Vagina (tissue), 2 donors: ENCODE results near the gene BST1. TPM values are rescaled to one million over a fixed set of nuclear protein-coding genes. Genes with fewer than 3 reads are reported as not detected.

Experiments
- DNase-seq, 2 donors: peaks; one replicate each; pipeline ENCODE4 v3.0.0-alpha.2; 2017; ENCODE audit errors: extremely low spot score in 2 of 2
- H3K27ac ChIP-seq: fragments of 200-600 bp; sonication (generic); one replicate; pipeline ENCODE4 v1.5.1; 2019
- H3K27me3 ChIP-seq: fragments of 200-600 bp; sonication (generic); one replicate; pipeline ENCODE4 v1.5.1; 2019
- H3K36me3 ChIP-seq, 2 donors: fragments of 200-600 bp; sonication (generic); one replicate each; pipeline ENCODE4 v1.5.1; 2017 to 2019
- H3K4me1 ChIP-seq: fragments of 200-600 bp; sonication (generic); one replicate; pipeline ENCODE4 v1.5.1; 2019
- H3K4me3 ChIP-seq, 2 donors: fragments of 200-600 bp; sonication (generic); 1 replicate in 1 of 2; 2 replicates in 1 of 2; pipeline ENCODE4 v1.5.1; 2016 to 2019
- H3K9me3 ChIP-seq: fragments of 200-600 bp; sonication (generic); one replicate; pipeline ENCODE4 v1.5.1; 2019
- POLR2A ChIP-seq, 2 donors: fragments of 450-650 bp; IDR thresholded peaks; one replicate each; pipeline ENCODE4 v1.6.1; 2017; ENCODE audit warnings: antibody characterized with exemption in 2 of 2, mild to moderate bottlenecking in 2 of 2, moderate library complexity in 2 of 2
- POLR2AphosphoS5 ChIP-seq, 2 donors: sonication (generic); formaldehyde crosslinking; IDR thresholded peaks; one replicate each; pipeline ENCODE4 v1.9.0; 2017; ENCODE audit warnings: antibody characterized with exemption in 2 of 2, mild to moderate bottlenecking in 2 of 2, low read depth in 1 of 2; ENCODE audit not compliant: insufficient read depth in 1 of 2
- intact Hi-C: fragments of 100-400 bp; cut with DNase I; formaldehyde crosslinking; loops from one replicate; pipeline ENCODE4 v1.15.1; 2023
- total RNA-seq: library from RNA; depleted of rRNA; stranded (reverse); fragments of >200 nt; gene quantifications from one replicate; pipeline ENCODE4 v1.2.3, GENCODE V29; 2016
- TF ChIP-seq, protein P1 (sequence below), 3 experiments: fragments of 450-650 bp in 2 of 3; fragments of 200-600 bp in 1 of 3; sonication (generic) in 1 of 3; IDR thresholded peaks; one replicate each; pipeline ENCODE4 v1.5.1; 2017 to 2019; ENCODE audit warnings: antibody characterized with exemption in 3 of 3, mild to moderate bottlenecking in 2 of 3, moderate library complexity in 2 of 3

Gene BST1
- total RNA-seq, 1 donor from 2014 or later = 5.2 TPM

GRCh38 chr4:15765391-15765790 is 62.5 kb downstream of the BST1 start:
- Histone ChIP-seq H3K36me3 (no peaks in the 10 kb centered on the region), H3K4me1 (no peaks in the 10 kb centered on the region), H3K9me3 (no peaks in the 10 kb centered on the region), H3K27ac (no peak overlapping the region), H3K4me3 (no peak overlapping the region), H3K27me3 (no peaks in the 10 kb centered on the region)
- intact Hi-C loops = no loop called here
- no peak for TF ChIP-seq POLR2AphosphoS5 (IDR thresholded peaks at IDR 0.05; ENCODE audit: insufficient read depth in 1 of 2, low read depth in 1 of 2)
- TF ChIP-seq POLR2A (IDR thresholded peaks at IDR 0.05) = no peak
- TF ChIP-seq, protein P1, sequence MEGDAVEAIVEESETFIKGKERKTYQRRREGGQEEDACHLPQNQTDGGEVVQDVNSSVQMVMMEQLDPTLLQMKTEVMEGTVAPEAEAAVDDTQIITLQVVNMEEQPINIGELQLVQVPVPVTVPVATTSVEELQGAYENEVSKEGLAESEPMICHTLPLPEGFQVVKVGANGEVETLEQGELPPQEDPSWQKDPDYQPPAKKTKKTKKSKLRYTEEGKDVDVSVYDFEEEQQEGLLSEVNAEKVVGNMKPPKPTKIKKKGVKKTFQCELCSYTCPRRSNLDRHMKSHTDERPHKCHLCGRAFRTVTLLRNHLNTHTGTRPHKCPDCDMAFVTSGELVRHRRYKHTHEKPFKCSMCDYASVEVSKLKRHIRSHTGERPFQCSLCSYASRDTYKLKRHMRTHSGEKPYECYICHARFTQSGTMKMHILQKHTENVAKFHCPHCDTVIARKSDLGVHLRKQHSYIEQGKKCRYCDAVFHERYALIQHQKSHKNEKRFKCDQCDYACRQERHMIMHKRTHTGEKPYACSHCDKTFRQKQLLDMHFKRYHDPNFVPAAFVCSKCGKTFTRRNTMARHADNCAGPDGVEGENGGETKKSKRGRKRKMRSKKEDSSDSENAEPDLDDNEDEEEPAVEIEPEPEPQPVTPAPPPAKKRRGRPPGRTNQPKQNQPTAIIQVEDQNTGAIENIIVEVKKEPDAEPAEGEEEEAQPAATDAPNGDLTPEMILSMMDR (IDR thresholded peaks at IDR 0.05) = no peak
- peak in 1 of 2 donors; percentile 52 for DNase-seq

DNA sequence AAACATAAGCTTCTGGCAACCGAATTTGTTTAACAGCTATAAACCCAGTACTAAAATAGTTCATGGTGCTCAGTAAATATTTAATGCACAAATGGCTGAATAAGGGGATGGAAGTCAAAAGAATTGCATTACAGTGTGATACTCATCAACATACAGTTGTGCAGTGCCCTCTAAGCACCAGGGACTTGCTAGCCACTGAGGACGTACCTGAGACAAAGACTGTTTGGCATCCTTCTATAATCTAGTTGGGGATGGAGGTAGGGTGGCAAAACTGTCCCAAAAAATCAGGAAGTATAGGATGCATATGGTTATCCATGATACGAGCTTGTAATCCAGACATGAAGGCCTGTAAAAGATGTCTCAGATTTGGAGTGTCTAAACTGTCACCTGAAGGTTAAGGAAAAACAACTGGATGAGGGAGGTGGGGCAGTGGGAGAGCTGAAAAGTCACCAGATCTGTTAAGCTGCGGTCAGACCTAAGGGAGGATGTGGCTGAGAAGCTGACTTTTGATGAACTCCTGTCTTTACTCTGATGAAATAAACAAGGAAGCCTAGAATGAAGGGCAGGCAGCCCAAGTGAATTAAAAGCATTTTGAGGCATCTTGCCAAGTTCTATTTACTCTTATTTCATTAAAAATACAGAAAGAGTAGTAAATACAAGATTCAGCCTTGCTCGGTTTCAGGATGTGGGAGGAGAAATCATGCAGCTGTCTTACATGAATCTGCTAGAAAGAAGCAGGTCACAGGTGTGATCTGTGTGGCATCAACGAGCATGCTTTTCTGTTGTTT is 63.2 kb downstream of the BST1 start:
- intact Hi-C loops = no loop called here
- Histone ChIP-seq H3K4me1 (no peaks in the 10 kb centered on the region), H3K36me3 (no peaks in the 10 kb centered on the region)

DNA sequence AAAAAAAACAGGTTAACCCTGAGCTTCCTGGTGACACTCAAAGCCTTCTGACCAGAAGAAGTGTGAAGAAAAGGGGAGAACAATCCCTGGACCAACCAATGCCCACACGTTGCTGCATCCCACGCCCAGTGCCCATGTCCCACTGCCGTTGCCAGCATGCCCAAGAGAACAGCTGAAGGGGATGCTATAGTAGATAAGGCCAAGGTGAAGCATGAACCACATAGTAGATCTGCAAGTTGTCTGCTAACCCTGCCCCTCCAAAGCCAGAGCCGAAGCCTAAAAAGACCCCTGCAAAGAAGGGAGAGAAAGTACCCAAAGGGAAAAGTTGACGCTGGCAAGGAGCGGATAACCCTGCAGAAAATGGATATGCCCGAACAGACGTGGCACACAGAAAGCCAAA is 64.0 kb downstream of the BST1 start:
- no peaks in the 10 kb centered on the region for H3K4me1 ChIP-seq
- TF ChIP-seq, protein P1 (IDR thresholded peaks at IDR 0.05) = no peak
- no peak for TF ChIP-seq POLR2AphosphoS5 (IDR thresholded peaks at IDR 0.05; ENCODE audit: insufficient read depth in 1 of 2, low read depth in 1 of 2)
- no peak for TF ChIP-seq POLR2A (IDR thresholded peaks at IDR 0.05)
- no peaks in the 10 kb centered on the region for H3K36me3 ChIP-seq
- intact Hi-C loops = no loop called here
- no peaks in the 10 kb centered on the region for H3K27me3 ChIP-seq
- no peaks in the 10 kb centered on the region for H3K9me3 ChIP-seq
- peak in 1 of 2 donors; percentile 56 for DNase-seq
- H3K27ac ChIP-seq = no peak overlapping the region
- H3K4me3 ChIP-seq = no peak overlapping the region

More for the DNA sequence above, 63.2 kb downstream of the BST1 start:
- Histone ChIP-seq H3K9me3 (no peaks in the 10 kb centered on the region), H3K4me3 (no peak overlapping the region), H3K27me3 (no peaks in the 10 kb centered on the region), H3K27ac (no peak overlapping the region)
- TF ChIP-seq POLR2AphosphoS5 (IDR thresholded peaks at IDR 0.05; ENCODE audit: insufficient read depth in 1 of 2, low read depth in 1 of 2) = no peak
- DNase-seq = peak in 1 of 2 donors; percentile 40

DNA sequence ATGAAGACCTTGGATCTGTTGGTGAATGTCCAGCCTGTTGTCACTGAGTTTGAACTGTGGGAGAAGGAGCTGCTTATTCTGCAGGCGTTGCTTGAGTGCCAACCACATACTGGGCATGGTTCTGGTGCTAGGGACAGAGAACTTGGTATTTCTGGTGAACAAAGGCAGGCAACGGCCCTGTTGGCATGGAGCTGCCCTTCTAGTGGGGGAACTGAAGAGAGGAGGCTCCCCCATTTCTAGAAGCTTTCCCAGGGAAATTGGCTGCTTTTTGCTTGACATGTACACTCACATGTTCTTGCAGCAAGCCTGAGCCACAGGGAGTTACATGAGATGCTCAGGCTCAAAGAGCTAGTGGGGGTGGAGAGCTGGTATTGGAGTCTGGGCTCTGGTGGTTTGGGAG is 66.3 kb downstream of the BST1 start:
- Histone ChIP-seq H3K4me1 (no peaks in the 10 kb centered on the region), H3K27ac (no peak overlapping the region), H3K36me3 (no peaks in the 10 kb centered on the region), H3K27me3 (no peaks in the 10 kb centered on the region), H3K9me3 (no peaks in the 10 kb centered on the region), H3K4me3 (no peak overlapping the region)
- TF ChIP-seq POLR2A (IDR thresholded peaks at IDR 0.05) = no peak
- TF ChIP-seq, protein P1 (IDR thresholded peaks at IDR 0.05) = no peak
- peak in 1 of 2 donors; percentile 79 for DNase-seq
- intact Hi-C loops = no loop called here

GRCh38 chr4:15771216-15772058 is 68.6 kb downstream of the BST1 start:
- Histone ChIP-seq H3K4me3 (no peak overlapping the region), H3K27ac (no peak overlapping the region), H3K36me3 (no peaks in the 10 kb centered on the region), H3K9me3 (no peaks in the 10 kb centered on the region), H3K4me1 (no peaks in the 10 kb centered on the region), H3K27me3 (no peaks in the 10 kb centered on the region)
- TF ChIP-seq POLR2A (IDR thresholded peaks at IDR 0.05) (no peak), POLR2AphosphoS5 (IDR thresholded peaks at IDR 0.05; ENCODE audit: insufficient read depth in 1 of 2, low read depth in 1 of 2) (no peak)
- TF ChIP-seq, protein P1 (IDR thresholded peaks at IDR 0.05) = no peak
- intact Hi-C loops = no loop called here
- DNase-seq = no peak
